Progenitor cell of endocrine pancreas (in vitro differentiated cells): ENCODE results near the gene HSPA12A. TPM values are rescaled to one million over a fixed set of nuclear protein-coding genes. Genes with fewer than 3 reads are reported as not detected.

Experiments used
- DNase-seq: peaks from one replicate; pipeline ENCODE4 v3.0.0; 2021; ENCODE audit warnings: low spot score; ENCODE audit not compliant: unreplicated experiment
- H3K27ac Mint-ChIP-seq: 2 replicates; pipeline ENCODE4 v1.8.0; 2021; ENCODE audit warnings: mild to moderate bottlenecking, moderate library complexity, mixed read lengths
- H3K27me3 Mint-ChIP-seq: 2 replicates; pipeline ENCODE4 v1.8.0; 2021; ENCODE audit warnings: mixed read lengths
- H3K36me3 Mint-ChIP-seq: 2 replicates; pipeline ENCODE4 v1.8.0; 2022; ENCODE audit warnings: mixed read lengths; ENCODE audit not compliant: insufficient read depth
- H3K4me1 Mint-ChIP-seq: 2 replicates; pipeline ENCODE4 v1.8.0; 2021; ENCODE audit warnings: low read depth, mixed read lengths
- H3K4me3 Mint-ChIP-seq: 2 replicates; pipeline ENCODE4 v1.8.0; 2021; ENCODE audit warnings: low read depth, mild to moderate bottlenecking, moderate library complexity, mixed read lengths
- H3K9me3 Mint-ChIP-seq: 2 replicates; pipeline ENCODE4 v1.8.0; 2021; ENCODE audit warnings: low read depth, mixed read lengths
- CTCF ChIP-seq: fragments of 200-600 bp; sonication (generic); IDR thresholded peaks from one replicate; pipeline ENCODE4 v1.5.0; 2021; ENCODE audit warnings: antibody characterized with exemption, mild to moderate bottlenecking; ENCODE audit not compliant: unreplicated experiment
- total RNA-seq: library from RNA; stranded (reverse); gene quantifications from 2 replicates; pipeline ENCODE4 v1.2.1, GENCODE V29; 2021

HSPA12A gene
- total RNA-seq, 1 donor from 2014 or later: 9.1 TPM

- Mint-ChIP-seq H3K4me1 (peaks cover 3% of the 10 kb centered on the region), H3K4me3 (no peak overlapping the region), H3K27ac (no peak overlapping the region), H3K9me3 (no peaks in the 10 kb centered on the region), H3K36me3 (no peaks in the 10 kb centered on the region), H3K27me3 (peaks cover 34% of the 10 kb centered on the region)
- DNase-seq: no peak
- no peak for TF ChIP-seq CTCF
These were observed 120.3 kb downstream of the HSPA12A start for GRCh38 chr10:116621934-116622655.

- H3K4me3 Mint-ChIP-seq: no peak overlapping the region
- H3K36me3 Mint-ChIP-seq: no peaks in the 10 kb centered on the region
- H3K4me1 Mint-ChIP-seq: peaks cover 3% of the 10 kb centered on the region
- no peak for TF ChIP-seq CTCF
- H3K27me3 Mint-ChIP-seq: peaks cover 31% of the 10 kb centered on the region
- no peak for DNase-seq
- no peak overlapping the region for H3K27ac Mint-ChIP-seq
- no peaks in the 10 kb centered on the region for H3K9me3 Mint-ChIP-seq
These were observed 120.9 kb downstream of the HSPA12A start for GRCh38 chr10:116621476-116621875.

Other genes with a start within 250 kb of the HSPA12A start
- gene PNLIP, start 196.6 kb downstream of the HSPA12A start, total RNA-seq: not detected in 2 replicates
- gene PNLIPRP1, start 151.6 kb downstream of the HSPA12A start, total RNA-seq: not detected in 2 replicates
- not detected in 2 replicates for gene PNLIPRP2, start 121.6 kb downstream of the HSPA12A start, total RNA-seq
- 1.7 and 2.0 TPM in 2 replicates for gene ENO4, start 106.9 kb upstream of the HSPA12A start, total RNA-seq